ENCODE data around the gene MINDY4B.

MINDY4B gene

GRCh38 chr3:150905339-150905738, at the start of gene MINDY4B:
TSS of gene MINDY4B (minus strand) at chr3:150905439. CDS start at chr3:150905439, 0 bp downstream.
- no peak for DNase-seq (ENCODE audit: low read depth in 2 of 2)

- no peak for DNase-seq (ENCODE audit: low read depth in 2 of 2)
Observed at GRCh38 chr3:150951923-150952322, 46.7 kb upstream of the MINDY4B start.

GRCh38 chr3:150945226-150946032, 40.2 kb upstream of the MINDY4B start:
- no peak for DNase-seq (ENCODE audit: low read depth in 2 of 2)

- no peak for DNase-seq (ENCODE audit: low read depth in 2 of 2)
Observed at GRCh38 chr3:150942221-150942620, 37.0 kb upstream of the MINDY4B start.

GRCh38 chr3:150936693-150937092, 31.5 kb upstream of the MINDY4B start:
- no peak for DNase-seq (ENCODE audit: low read depth in 2 of 2)

GRCh38 chr3:150933473-150933995, 28.3 kb upstream of the MINDY4B start:
- DNase-seq (ENCODE audit: low read depth in 2 of 2): no peak

GRCh38 chr3:150931745-150932144, 26.5 kb upstream of the MINDY4B start:
- DNase-seq (ENCODE audit: low read depth in 2 of 2): no peak

GRCh38 chr3:150930839-150931238, 25.6 kb upstream of the MINDY4B start:
- no peak for DNase-seq (ENCODE audit: low read depth in 2 of 2)

GRCh38 chr3:150928234-150928633, 23.0 kb upstream of the MINDY4B start:
- DNase-seq (ENCODE audit: low read depth in 2 of 2): no peak

GRCh38 chr3:150926328-150926727, 21.1 kb upstream of the MINDY4B start:
- no peak for DNase-seq (ENCODE audit: low read depth in 2 of 2)

GRCh38 chr3:150925751-150926201, 20.5 kb upstream of the MINDY4B start:
- peak; percentile 23 to 50 for DNase-seq (ENCODE audit: low read depth in 2 of 2)

GRCh38 chr3:150922611-150923010, 17.4 kb upstream of the MINDY4B start:
- no peak for DNase-seq (ENCODE audit: low read depth in 2 of 2)

- no peak for DNase-seq (ENCODE audit: low read depth in 2 of 2)
Observed at GRCh38 chr3:150921209-150921608, 16.0 kb upstream of the MINDY4B start.

GRCh38 chr3:150920236-150920635, 15.0 kb upstream of the MINDY4B start:
- no peak for DNase-seq (ENCODE audit: low read depth in 2 of 2)

- DNase-seq (ENCODE audit: low read depth in 2 of 2): no peak
Observed at GRCh38 chr3:150917951-150918350, 12.7 kb upstream of the MINDY4B start.

GRCh38 chr3:150913133-150913922, 8.1 kb upstream of the MINDY4B start:
- DNase-seq (ENCODE audit: low read depth in 2 of 2): no peak

- no peak for DNase-seq (ENCODE audit: low read depth in 2 of 2)
Observed at GRCh38 chr3:150912501-150912900, 7.3 kb upstream of the MINDY4B start.

GRCh38 chr3:150911771-150912170, 6.5 kb upstream of the MINDY4B start:
- DNase-seq (ENCODE audit: low read depth in 2 of 2): no peak

GRCh38 chr3:150906461-150906860, 1.2 kb upstream of the MINDY4B start:
- no peak for DNase-seq (ENCODE audit: low read depth in 2 of 2)

- no peak for DNase-seq (ENCODE audit: low read depth in 2 of 2)
Observed at GRCh38 chr3:150905746-150906145, 507 bp upstream of the MINDY4B start.

- DNase-seq (ENCODE audit: low read depth in 2 of 2): no peak
Observed at GRCh38 chr3:150902988-150903387, 2.3 kb downstream of the MINDY4B start.

GRCh38 chr3:150901793-150902192, 3.4 kb downstream of the MINDY4B start:
- DNase-seq (ENCODE audit: low read depth in 2 of 2): no peak

- no peak for DNase-seq (ENCODE audit: low read depth in 2 of 2)
Observed at GRCh38 chr3:150899141-150899540, 6.1 kb downstream of the MINDY4B start.
